Smooth muscle cell (in vitro differentiated cells): ENCODE measurements around the gene ZNF280B. TPM values are rescaled to one million over a fixed set of nuclear protein-coding genes. Genes with fewer than 3 reads are reported as not detected.

Experiments
- DNase-seq: peaks from one replicate; lab custom pipeline; 2025; ENCODE audit not compliant: unreplicated experiment; lab: John Stamatoyannopoulos, UW
- H2AFZ ChIP-seq: fragments of 200-600 bp; sonication (generic); 2 replicates; pipeline ENCODE4 v1.6.0; 2016; ENCODE audit warnings: antibody characterized with exemption, low read depth, mild to moderate bottlenecking
- H3F3A ChIP-seq: fragments of 200-600 bp; sonication (generic); 2 replicates; pipeline ENCODE4 v1.6.0; 2017; ENCODE audit warnings: antibody characterized with exemption, low read depth
- H3K27ac ChIP-seq: fragments of 200-600 bp; sonication (generic); 2 replicates; pipeline ENCODE4 v1.5.1; 2016; ENCODE audit warnings: low read depth, mild to moderate bottlenecking
- H3K27me3 ChIP-seq: fragments of 200-600 bp; sonication (generic); 2 replicates; pipeline ENCODE4 v1.6.1; 2016; ENCODE audit warnings: low read depth, mild to moderate bottlenecking
- H3K36me3 ChIP-seq: fragments of 200-600 bp; sonication (generic); 2 replicates; pipeline ENCODE4 v1.5.1; 2016; ENCODE audit warnings: low read depth
- H3K4me1 ChIP-seq: fragments of 200-600 bp; sonication (generic); 2 replicates; pipeline ENCODE4 v1.5.1; 2016; ENCODE audit warnings: low read depth
- H3K4me2 ChIP-seq: fragments of 200-600 bp; sonication (generic); 2 replicates; pipeline ENCODE4 v1.6.0; 2016; ENCODE audit warnings: mild to moderate bottlenecking
- H3K4me3 ChIP-seq: fragments of 200-600 bp; sonication (generic); 2 replicates; pipeline ENCODE4 v1.5.1; 2016; ENCODE audit warnings: mild to moderate bottlenecking
- H3K79me2 ChIP-seq: fragments of 200-600 bp; sonication (generic); 2 replicates; pipeline ENCODE4 v1.6.0; 2016; ENCODE audit warnings: low read depth, mild to moderate bottlenecking
- H3K9ac ChIP-seq: fragments of 200-600 bp; sonication (generic); 2 replicates; pipeline ENCODE4 v1.6.0; 2016; ENCODE audit warnings: low read depth
- H3K9me3 ChIP-seq: fragments of 200-600 bp; sonication (generic); replicated peaks from 2 replicates; pipeline ENCODE4 v1.5.1; 2016; ENCODE audit warnings: low read depth
- H4K20me1 ChIP-seq: fragments of 200-600 bp; sonication (generic); 2 replicates; pipeline ENCODE4 v1.6.0; 2016; ENCODE audit warnings: low read depth
- WGBS: methylation state at CpG from one replicate; pipeline ENCODE4 v1.1.7; 2016; ENCODE audit warnings: low lambda C conversion rate; 5-methylcytosine and 5-hydroxymethylcytosine counted together
- polyA plus RNA-seq: library from polyadenylated mRNA; unstranded; fragments of >200 nt; fragmentation: Nextera tagmentation; extraction: Ambion mirVana; gene quantifications from 2 replicates; pipeline ENCODE4 v1.2.1, GENCODE V29; 2016
- total RNA-seq: library from RNA; depleted of rRNA; stranded (reverse); fragments of >200 nt; gene quantifications from 2 replicates; pipeline ENCODE4 v1.2.3, GENCODE V29; 2014
- TF ChIP-seq, protein P1 (sequence below): fragments of 200-600 bp; sonication (generic); IDR thresholded peaks from 2 replicates; pipeline ENCODE4 v1.5.1; 2017; ENCODE audit warnings: borderline replicate concordance, mild to moderate bottlenecking, antibody characterized with exemption; ENCODE audit not compliant: insufficient read depth, poor library complexity, severe bottlenecking

The ZNF280B gene
- total and polyA plus RNA-seq, 2 experiments from 2014 or later: 3.0 to 3.3 TPM

DNA sequence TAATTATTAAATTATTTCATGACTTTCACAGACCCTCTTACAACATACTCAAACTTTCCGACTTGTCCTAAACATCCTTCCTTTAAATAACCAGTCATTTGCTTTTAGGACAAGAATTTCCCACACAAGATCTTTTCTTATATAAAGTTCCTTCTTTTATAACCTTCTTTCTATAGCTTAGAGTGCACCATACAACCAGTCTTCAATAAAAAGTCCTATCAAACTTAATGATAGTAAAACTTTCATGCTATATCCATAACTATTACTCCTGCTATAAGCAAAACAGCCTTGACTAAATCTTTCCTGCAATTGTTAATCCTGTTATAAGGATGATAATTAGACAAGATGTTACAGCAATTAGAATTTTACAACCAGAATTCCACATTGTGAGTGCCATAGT is 47.4 kb downstream of the ZNF280B start:
- H3K4me3 ChIP-seq: no peak overlapping the region
- no peaks in the 10 kb centered on the region for H3K4me1 ChIP-seq
- H3K79me2 ChIP-seq: no peaks in the 10 kb centered on the region
- no peaks in the 10 kb centered on the region for H4K20me1 ChIP-seq
- no peak overlapping the region for H2AFZ ChIP-seq
- H3K9me3 ChIP-seq: no peaks in the 10 kb centered on the region
- no peaks in the 10 kb centered on the region for H3K36me3 ChIP-seq
- DNase-seq: no peak
- no peak overlapping the region for H3K27ac ChIP-seq
- peaks cover 51% of the 10 kb centered on the region for H3K27me3 ChIP-seq
- H3K9ac ChIP-seq: no peak overlapping the region
- no peak overlapping the region for H3K4me2 ChIP-seq
- no peaks in the 10 kb centered on the region for H3F3A ChIP-seq
- TF ChIP-seq, protein P1, sequence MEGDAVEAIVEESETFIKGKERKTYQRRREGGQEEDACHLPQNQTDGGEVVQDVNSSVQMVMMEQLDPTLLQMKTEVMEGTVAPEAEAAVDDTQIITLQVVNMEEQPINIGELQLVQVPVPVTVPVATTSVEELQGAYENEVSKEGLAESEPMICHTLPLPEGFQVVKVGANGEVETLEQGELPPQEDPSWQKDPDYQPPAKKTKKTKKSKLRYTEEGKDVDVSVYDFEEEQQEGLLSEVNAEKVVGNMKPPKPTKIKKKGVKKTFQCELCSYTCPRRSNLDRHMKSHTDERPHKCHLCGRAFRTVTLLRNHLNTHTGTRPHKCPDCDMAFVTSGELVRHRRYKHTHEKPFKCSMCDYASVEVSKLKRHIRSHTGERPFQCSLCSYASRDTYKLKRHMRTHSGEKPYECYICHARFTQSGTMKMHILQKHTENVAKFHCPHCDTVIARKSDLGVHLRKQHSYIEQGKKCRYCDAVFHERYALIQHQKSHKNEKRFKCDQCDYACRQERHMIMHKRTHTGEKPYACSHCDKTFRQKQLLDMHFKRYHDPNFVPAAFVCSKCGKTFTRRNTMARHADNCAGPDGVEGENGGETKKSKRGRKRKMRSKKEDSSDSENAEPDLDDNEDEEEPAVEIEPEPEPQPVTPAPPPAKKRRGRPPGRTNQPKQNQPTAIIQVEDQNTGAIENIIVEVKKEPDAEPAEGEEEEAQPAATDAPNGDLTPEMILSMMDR: no peak
- 0% methylated on average over 1 of the region's 1 CpG for WGBS

DNA sequence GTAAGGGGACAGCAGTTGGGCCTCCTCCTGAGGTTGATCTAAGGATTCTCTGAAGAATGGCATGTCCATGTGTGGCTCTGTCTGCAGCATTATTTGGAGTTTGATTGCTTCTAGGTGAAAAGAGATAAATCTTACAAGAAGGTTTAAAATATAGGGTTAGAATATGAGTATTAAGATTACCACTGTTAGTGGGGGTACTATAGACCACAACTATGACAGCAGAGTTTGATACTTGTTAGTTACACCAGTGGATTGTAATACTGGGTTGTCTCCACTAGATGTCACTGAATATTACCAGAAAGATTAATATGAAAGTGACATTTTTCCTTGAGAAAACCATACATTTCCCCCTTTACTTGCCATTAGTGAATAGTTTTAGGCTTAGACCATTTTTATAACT is 47.9 kb downstream of the ZNF280B start:
- H3K4me2 ChIP-seq: no peak overlapping the region
- no peaks in the 10 kb centered on the region for H3F3A ChIP-seq
- no peak overlapping the region for H3K4me3 ChIP-seq
- TF ChIP-seq, protein P1: peak; percentile 50
- DNase-seq: no peak
- no peaks in the 10 kb centered on the region for H3K36me3 ChIP-seq
- H4K20me1 ChIP-seq: no peaks in the 10 kb centered on the region
- H3K9me3 ChIP-seq: no peaks in the 10 kb centered on the region
- H3K27me3 ChIP-seq: peaks cover 55% of the 10 kb centered on the region
- no peaks in the 10 kb centered on the region for H3K79me2 ChIP-seq
- H3K9ac ChIP-seq: no peak overlapping the region
- no peaks in the 10 kb centered on the region for H3K4me1 ChIP-seq
- no peak overlapping the region for H3K27ac ChIP-seq
- H2AFZ ChIP-seq: no peak overlapping the region

DNA sequence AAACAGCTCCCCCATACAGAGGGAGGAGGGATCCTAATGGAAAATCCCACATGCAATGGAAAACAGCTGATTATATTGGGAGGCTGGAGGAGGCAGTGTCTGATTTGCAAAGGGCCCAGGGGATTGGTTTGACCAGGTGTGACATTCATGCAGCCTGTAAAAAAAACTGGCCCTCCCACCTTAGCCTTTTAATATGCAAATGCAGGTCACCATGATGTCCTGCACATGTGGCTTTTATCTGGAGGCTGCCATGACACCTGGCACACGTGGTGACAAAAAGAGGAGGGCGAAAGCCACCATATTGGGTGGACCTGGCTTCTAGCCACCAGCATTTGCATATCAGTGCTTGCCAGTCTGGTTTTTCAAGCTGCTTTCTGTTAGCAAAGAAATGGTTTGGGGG is 48.5 kb downstream of the ZNF280B start:
- no peak overlapping the region for H3K27ac ChIP-seq
- no peak overlapping the region for H3K4me3 ChIP-seq
- TF ChIP-seq, protein P1: no peak
- 74% methylated on average over 2 of the region's 2 CpGs for WGBS
- no peaks in the 10 kb centered on the region for H3K4me1 ChIP-seq
- no peak overlapping the region for H3K9ac ChIP-seq
- H3F3A ChIP-seq: no peaks in the 10 kb centered on the region
- peaks cover 61% of the 10 kb centered on the region for H3K27me3 ChIP-seq
- H3K36me3 ChIP-seq: no peaks in the 10 kb centered on the region
- no peaks in the 10 kb centered on the region for H3K9me3 ChIP-seq
- no peaks in the 10 kb centered on the region for H3K79me2 ChIP-seq
- no peak overlapping the region for H3K4me2 ChIP-seq
- H2AFZ ChIP-seq: no peak overlapping the region
- H4K20me1 ChIP-seq: no peaks in the 10 kb centered on the region
- DNase-seq: no peak

DNA sequence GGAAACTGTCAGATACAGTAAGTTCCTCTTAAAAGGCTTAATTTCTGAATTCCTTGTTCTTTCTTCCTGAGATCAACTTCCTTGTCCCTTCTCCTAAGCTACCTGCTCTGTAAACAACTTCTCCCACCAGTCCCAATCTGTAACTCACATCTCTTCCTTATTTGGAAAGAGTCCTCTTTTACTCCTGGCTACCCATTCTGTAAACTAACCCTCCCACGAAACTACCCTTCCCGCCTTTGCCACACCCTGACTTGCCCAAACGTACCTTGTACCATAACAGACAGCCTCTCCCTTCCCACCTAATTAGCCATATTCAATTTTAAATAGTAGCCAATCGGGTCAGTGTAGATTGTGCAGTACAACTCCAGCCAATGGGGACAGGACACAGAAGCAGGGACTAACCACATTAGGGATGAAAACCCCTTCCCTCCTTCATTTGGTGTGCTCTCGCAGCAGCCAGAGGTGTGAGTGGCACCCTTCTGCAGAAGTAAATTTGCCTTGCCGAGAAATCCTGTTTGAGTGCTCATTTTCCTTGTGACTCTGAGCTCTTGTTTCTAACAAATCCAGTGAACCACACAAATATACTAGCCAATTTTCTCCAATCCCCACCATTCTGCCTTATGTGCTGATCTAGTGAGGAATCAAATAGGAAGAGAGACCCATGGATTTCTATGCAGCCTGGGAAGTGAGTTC is 49.5 kb downstream of the ZNF280B start:
- no peaks in the 10 kb centered on the region for H3K36me3 ChIP-seq
- DNase-seq: no peak

More for the DNA sequence above, 49.5 kb downstream of the ZNF280B start:
- Histone ChIP-seq H3F3A (no peaks in the 10 kb centered on the region), H3K4me2 (no peak overlapping the region), H2AFZ (no peak overlapping the region), H3K79me2 (no peaks in the 10 kb centered on the region), H4K20me1 (no peaks in the 10 kb centered on the region), H3K27me3 (peaks cover 63% of the 10 kb centered on the region), H3K27ac (no peak overlapping the region), H3K9me3 (no peaks in the 10 kb centered on the region), H3K4me1 (no peaks in the 10 kb centered on the region), H3K4me3 (no peak overlapping the region), H3K9ac (no peak overlapping the region)
- 61% methylated on average over 6 of the region's 6 CpGs for WGBS
- TF ChIP-seq, protein P1: no peak
